HG02623 (cell line): ENCODE measurements around the gene TRRAP.

Source experiments
- ATAC-seq: cut with Tn5 transposase; IDR thresholded peaks from one replicate; pipeline ENCODE4 v1.9.1; 2021; ENCODE audit warnings: moderate library complexity; ENCODE audit not compliant: unreplicated experiment

The TRRAP gene

GRCh38 chr7:99021941-99022560 is 143.7 kb downstream of the TRRAP start:
- no peak for ATAC-seq

DNA sequence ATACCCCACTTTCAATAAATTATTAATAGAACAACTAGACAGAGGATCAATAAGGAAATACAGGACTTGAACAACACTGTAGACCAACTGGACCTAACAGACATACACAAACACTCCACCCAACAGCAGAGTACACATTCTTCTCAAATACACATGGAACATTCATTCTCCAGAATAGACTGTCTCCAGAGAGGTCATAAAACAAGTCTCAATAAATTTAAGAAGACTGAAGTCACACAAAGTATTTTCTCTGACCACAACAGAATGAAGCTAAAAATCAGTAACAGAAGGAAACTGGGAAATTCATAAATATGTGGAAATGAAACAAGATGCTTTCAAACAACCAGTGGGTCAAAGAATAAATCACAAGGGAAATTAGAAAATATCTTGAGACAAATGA is 145.7 kb downstream of the TRRAP start:
- no peak for ATAC-seq

- ATAC-seq = no peak
Observed at GRCh38 chr7:99027241-99027640, 148.9 kb downstream of the TRRAP start.

GRCh38 chr7:99027841-99028240 is 149.5 kb downstream of the TRRAP start:
- ATAC-seq = no peak

- ATAC-seq = no peak
Observed at GRCh38 chr7:99028261-99028973, 150.1 kb downstream of the TRRAP start.

GRCh38 chr7:99029466-99030435 is 151.4 kb downstream of the TRRAP start:
- ATAC-seq = no peak

GRCh38 chr7:99030457-99030856 is 152.1 kb downstream of the TRRAP start:
- no peak for ATAC-seq

DNA sequence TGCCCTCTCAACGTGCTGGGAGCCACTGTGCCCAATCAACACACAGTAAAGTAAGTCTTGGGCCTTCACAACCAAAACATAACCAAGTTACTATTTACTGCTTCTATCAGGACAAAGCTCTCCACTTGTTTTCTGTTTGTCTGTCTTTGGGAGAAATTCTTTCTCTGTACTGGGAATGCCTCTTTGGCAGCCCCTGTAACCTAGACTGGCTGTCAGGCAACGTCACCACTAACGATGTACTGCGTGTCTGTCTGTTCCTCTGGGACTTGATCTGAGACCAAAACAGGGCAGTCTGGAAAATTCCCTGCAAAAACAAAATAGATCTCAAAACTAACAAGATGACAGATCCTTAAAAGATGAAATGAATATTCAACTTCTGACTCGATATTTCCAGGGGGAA is 152.6 kb downstream of the TRRAP start:
- ATAC-seq = no peak

GRCh38 chr7:99031496-99031895 is 153.2 kb downstream of the TRRAP start:
- no peak for ATAC-seq

- no peak for ATAC-seq
Observed at GRCh38 chr7:99032928-99033327, 154.6 kb downstream of the TRRAP start.

GRCh38 chr7:99033765-99034164 is 155.4 kb downstream of the TRRAP start:
- no peak for ATAC-seq

DNA sequence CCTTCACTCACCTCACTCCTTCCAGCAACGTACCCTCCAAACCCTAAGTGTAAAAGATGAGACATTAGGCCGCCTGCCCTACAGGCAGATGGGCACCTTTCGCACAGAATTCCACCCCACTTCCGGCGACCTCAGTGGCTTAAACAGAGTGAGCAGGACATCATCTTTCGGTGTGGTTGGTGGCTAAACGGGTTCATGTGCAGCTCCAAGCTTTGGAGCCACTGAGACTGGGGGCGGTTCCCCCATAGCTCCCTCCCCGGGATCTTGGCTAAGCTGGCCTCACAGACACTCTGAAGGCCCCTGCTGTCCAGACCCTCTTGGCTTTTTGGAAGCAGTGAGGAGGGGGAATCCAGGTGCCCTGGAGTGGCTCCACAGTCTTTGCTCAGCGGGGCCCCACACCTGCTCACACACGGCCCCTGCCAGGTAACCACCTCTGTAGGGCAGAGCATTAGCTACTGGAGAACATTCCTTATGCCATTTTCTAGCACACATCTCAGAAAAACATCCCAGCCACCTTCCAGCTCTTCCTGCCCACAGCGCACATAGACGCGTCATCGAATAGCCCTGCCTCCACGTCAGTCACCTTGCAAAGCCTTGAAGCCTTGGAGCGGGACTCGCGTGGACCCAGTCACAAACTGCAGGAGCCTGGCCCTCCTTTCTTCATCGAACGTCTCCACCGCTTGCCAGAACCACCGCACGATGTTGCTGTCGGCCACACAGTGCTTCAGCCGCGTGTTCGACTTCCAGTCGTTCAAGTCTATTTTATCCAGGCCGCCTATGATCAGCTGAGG is 156.8 kb downstream of the TRRAP start:
- ATAC-seq = no peak

- ATAC-seq = no peak
Observed at GRCh38 chr7:99035723-99036545, 157.6 kb downstream of the TRRAP start.

DNA sequence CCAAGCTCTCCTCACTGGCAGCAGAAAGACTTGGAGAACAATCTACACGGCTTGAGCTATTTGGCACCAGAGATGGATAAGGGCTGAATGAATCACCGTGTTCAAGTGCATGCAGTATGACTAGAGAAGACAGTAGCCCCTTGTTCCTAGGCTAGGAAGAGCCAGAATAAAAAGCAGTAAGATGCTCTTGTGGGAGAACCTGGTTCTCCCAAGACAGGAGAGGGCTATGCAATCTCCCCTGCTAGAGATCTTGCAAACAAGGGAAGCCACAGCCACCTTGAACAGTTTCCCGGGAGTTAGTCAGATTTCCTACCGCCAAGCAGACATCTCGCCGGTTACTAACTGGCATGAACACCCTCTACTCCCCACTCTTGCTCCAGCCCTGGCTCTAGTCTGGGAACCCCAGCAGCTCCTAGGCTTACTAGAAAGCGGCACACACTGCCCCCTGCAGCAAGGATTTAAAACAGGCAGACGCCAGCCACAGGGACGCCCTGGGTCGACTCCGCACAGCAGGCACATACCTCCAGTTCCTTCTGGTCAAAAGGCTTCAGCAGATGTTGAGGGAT is 158.3 kb downstream of the TRRAP start:
- ATAC-seq = no peak

GRCh38 chr7:99037327-99037940 is 159.1 kb downstream of the TRRAP start:
- no peak for ATAC-seq

DNA sequence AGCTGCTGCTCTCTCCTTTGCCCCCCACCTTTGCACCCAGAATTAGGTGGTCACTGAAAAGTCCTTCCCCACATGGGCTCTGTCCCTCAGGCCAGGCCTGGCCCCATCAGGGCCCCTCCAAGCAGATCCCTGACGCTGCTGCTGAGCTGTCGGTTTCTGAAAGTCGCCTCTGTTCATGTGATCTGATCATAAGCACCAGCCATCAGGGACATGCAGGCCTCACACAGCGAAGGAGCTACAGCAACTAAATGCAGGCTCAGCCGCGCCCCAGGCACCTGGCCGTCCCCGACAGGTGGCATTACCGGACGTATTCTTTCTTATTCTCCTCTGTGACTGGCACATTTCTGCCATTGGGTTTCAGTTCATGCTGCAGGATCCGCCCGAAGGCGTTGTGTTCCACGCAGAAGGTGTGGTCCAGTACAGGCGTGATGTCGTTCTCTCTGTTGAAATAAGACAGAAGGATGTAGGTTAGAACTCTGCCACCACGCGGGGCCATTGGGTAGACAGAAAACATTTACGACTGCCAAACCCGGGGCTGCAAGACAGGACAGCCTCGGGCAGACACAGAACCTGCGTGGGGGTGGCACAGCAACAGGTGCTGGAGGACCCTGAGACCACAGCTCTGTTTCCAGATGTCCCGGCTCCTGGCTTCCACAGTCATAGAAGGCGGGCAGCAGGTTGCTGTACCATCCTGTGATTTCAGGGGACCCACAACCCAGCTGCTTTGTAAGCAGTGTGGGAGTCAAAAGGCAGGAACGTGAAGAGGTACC is 159.9 kb downstream of the TRRAP start:
- no peak for ATAC-seq

- no peak for ATAC-seq
Observed at GRCh38 chr7:99039384-99039891, 161.1 kb downstream of the TRRAP start.
